GM23338 (cell line): ENCODE results near the gene GOLGA6L6. TPM values are rescaled to one million over a fixed set of nuclear protein-coding genes. Genes with fewer than 3 reads are reported as not detected.
"Not testable (repeated sequence)": the region's sequence is repeated elsewhere in the genome, so short reads cannot be mapped to it uniquely, and the experiment has no call there.

Experiments
- ATAC-seq: fragments of 200-7000 bp; cut with Tn5 transposase; 3 replicates; pipeline ENCODE4 v1.9.1; 2020
- DNase-seq: peaks from one replicate; pipeline ENCODE4 v3.0.0-alpha.2; 2015; ENCODE audit warnings: low spot score
- H2AFZ ChIP-seq: fragments of 200-600 bp; sonication (generic); 2 replicates; pipeline ENCODE4 v1.8.0; 2016; ENCODE audit warnings: antibody characterized with exemption, mild to moderate bottlenecking, moderate library complexity
- H3F3A ChIP-seq: fragments of 200-600 bp; sonication (generic); replicated peaks from 2 replicates; pipeline ENCODE4 v1.8.0; 2017; ENCODE audit warnings: antibody characterized with exemption, mixed run types, low read depth
- H3K27ac ChIP-seq: fragments of 200-600 bp; sonication (generic); 2 replicates; pipeline ENCODE4 v1.6.1; 2016; ENCODE audit warnings: low read depth
- H3K27me3 ChIP-seq: fragments of 200-600 bp; sonication (generic); 2 replicates; pipeline ENCODE4 v1.8.0; 2016; ENCODE audit warnings: mild to moderate bottlenecking, mixed run types, moderate library complexity; ENCODE audit not compliant: insufficient read depth
- H3K36me3 ChIP-seq: fragments of 200-600 bp; sonication (generic); 2 replicates; pipeline ENCODE4 v1.8.0; 2016; ENCODE audit warnings: mild to moderate bottlenecking; ENCODE audit not compliant: insufficient read depth
- H3K4me1 ChIP-seq: fragments of 200-600 bp; sonication (generic); 2 replicates; pipeline ENCODE4 v1.8.0; 2016; ENCODE audit warnings: mild to moderate bottlenecking, moderate library complexity; ENCODE audit not compliant: insufficient read depth
- H3K4me2 ChIP-seq: fragments of 200-600 bp; sonication (generic); 2 replicates; pipeline ENCODE4 v1.7.1; 2017; ENCODE audit warnings: mixed run types
- H3K4me3 ChIP-seq: fragments of 200-600 bp; sonication (generic); 2 replicates; pipeline ENCODE4 v1.6.1; 2016; ENCODE audit warnings: mixed run types
- H3K79me2 ChIP-seq: fragments of 200-600 bp; sonication (generic); replicated peaks from 2 replicates; pipeline ENCODE4 v1.8.0; 2017; ENCODE audit warnings: mild to moderate bottlenecking; ENCODE audit not compliant: insufficient read depth
- H3K9me2 ChIP-seq: fragments of 200-600 bp; sonication (generic); 2 replicates; pipeline ENCODE4 v1.8.0; 2017; ENCODE audit not compliant: insufficient read depth
- H4K20me1 ChIP-seq: fragments of 200-600 bp; sonication (generic); replicated peaks from 2 replicates; pipeline ENCODE4 v1.8.0; 2017; ENCODE audit warnings: mild to moderate bottlenecking; ENCODE audit not compliant: insufficient read depth
- H3K27ac Mint-ChIP-seq: 2 replicates; pipeline ENCODE4 v1.8.0; 2020; ENCODE audit warnings: inconsistent platforms, mild to moderate bottlenecking, moderate library complexity, mixed read lengths
- H3K27me3 Mint-ChIP-seq: 3 replicates; pipeline ENCODE4 v1.8.0; 2022; ENCODE audit warnings: low read depth, mild to moderate bottlenecking, moderate library complexity, mixed read lengths, inconsistent platforms; ENCODE audit not compliant: insufficient read depth, poor library complexity
- H3K36me3 Mint-ChIP-seq: 3 replicates; pipeline ENCODE4 v1.8.0; 2021; ENCODE audit warnings: low read depth, mild to moderate bottlenecking, inconsistent platforms, moderate library complexity, mixed read lengths
- H3K4me1 Mint-ChIP-seq: 3 replicates; pipeline ENCODE4 v1.8.0; 2020; ENCODE audit warnings: mild to moderate bottlenecking, inconsistent platforms, mixed read lengths
- H3K4me3 Mint-ChIP-seq: 3 replicates; pipeline ENCODE4 v1.8.0; 2021; ENCODE audit warnings: moderate library complexity, mild to moderate bottlenecking, inconsistent platforms, mixed read lengths
- H3K9me3 Mint-ChIP-seq: 3 replicates; pipeline ENCODE4 v1.8.0; 2020; ENCODE audit warnings: moderate library complexity, mild to moderate bottlenecking, inconsistent platforms, mixed read lengths
- polyA plus RNA-seq: library from polyadenylated mRNA; unstranded; fragments of >200 nt; fragmentation: Nextera tagmentation; extraction: Ambion mirVana; gene quantifications from 2 replicates; pipeline ENCODE4 v1.2.1, GENCODE V29; 2016
- small RNA-seq: library from RNA; depleted of rRNA; stranded (forward); fragments of <200 nt; gene quantifications from one replicate; pipeline ENCODE3, GENCODE V24; 2014; ENCODE audit warnings: low replicate concordance
- total RNA-seq: library from RNA; depleted of rRNA; stranded (reverse); fragments of >200 nt; shearing (Covaris generic); gene quantifications from 2 replicates; pipeline ENCODE4 v1.2.3, GENCODE V29; 2014

Gene GOLGA6L6
- total and polyA plus RNA-seq, 2 experiments from 2014 or later: not detected

DNA sequence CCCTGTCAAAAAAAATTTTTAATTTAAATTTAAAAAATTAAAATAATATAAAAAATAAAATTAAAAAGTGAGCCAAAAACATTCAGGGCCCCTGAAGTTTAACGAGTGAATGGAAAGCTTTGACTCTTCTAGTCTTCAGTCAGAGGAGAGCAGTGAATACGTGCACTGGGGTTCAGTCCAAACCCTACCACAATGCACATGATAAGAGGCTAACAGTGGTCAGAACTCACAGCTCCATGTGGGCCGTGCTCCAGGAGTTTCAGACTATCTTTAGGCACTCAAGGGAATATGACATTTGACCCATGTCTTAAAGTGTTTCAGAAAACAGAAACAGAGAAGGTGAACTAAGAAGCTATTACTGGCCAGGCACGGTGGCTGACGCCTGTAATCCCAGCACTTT lies 48.6 kb downstream of the GOLGA6L6 start:
- H3K4me3 ChIP-seq, H3K27me3 Mint-ChIP-seq, H3F3A ChIP-seq, H3K79me2 ChIP-seq, H3K4me1 ChIP-seq, H4K20me1 ChIP-seq, DNase-seq, H3K27me3 ChIP-seq, H3K27ac ChIP-seq, H3K4me3 Mint-ChIP-seq, H3K9me2 ChIP-seq, H3K36me3 Mint-ChIP-seq, ATAC-seq, H2AFZ ChIP-seq, H3K4me1 Mint-ChIP-seq, H3K9me3 Mint-ChIP-seq, H3K36me3 ChIP-seq, H3K27ac Mint-ChIP-seq, H3K4me2 ChIP-seq: not testable (repeated sequence)

DNA sequence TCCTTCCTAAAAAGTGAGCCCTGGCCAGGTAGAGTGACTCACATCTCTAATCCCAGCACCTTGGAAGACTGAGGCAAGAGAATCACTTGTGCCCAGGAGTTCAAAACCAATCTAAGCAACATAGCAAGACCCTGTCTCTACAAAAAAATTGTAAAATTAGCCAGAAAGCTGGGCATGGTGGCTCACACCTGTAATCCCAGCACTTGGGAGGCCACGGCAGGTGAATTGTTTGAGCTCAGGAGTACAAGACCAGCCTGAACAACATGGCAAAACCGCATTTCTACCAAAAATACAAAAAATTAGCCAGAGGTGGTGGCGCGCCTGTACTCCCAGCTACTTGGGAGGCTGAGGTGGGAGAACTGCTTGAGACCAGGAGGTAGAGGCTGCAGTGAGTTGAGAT lies 49.0 kb downstream of the GOLGA6L6 start:
- not testable (repeated sequence) for H3K36me3 Mint-ChIP-seq, H3K36me3 ChIP-seq, H3K9me2 ChIP-seq, H3K27ac ChIP-seq, H3K4me3 ChIP-seq, H3K27me3 ChIP-seq, DNase-seq, H3K4me1 ChIP-seq, H3K9me3 Mint-ChIP-seq, H3F3A ChIP-seq, H3K4me2 ChIP-seq, H2AFZ ChIP-seq, H3K4me3 Mint-ChIP-seq, H3K27ac Mint-ChIP-seq, H3K27me3 Mint-ChIP-seq, ATAC-seq, H4K20me1 ChIP-seq, H3K4me1 Mint-ChIP-seq, H3K79me2 ChIP-seq

DNA sequence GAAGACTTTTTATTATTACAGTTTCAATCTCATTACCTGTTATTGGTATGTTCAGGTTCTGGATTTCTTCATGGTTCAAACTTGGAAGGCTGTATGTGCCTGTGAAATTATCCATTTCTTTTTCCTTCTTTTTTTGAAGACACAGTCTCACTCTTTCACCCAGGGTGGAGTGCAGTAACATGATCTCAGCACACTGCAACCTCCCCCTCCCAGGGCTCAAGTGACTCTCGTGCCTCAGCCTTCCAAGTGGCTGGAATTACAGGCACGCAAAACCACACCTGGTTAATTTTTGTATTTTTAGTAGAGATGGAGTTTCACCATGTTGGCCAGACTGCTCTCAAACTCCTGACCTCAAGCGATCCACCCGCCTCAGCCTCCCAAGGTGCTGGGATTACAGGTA lies 52.3 kb downstream of the GOLGA6L6 start:
- not testable (repeated sequence) for H3K27me3 ChIP-seq, H3K4me3 Mint-ChIP-seq, H3K27ac Mint-ChIP-seq, H3K4me2 ChIP-seq, ATAC-seq, H3K79me2 ChIP-seq, H2AFZ ChIP-seq, H3K4me1 ChIP-seq, H3K27me3 Mint-ChIP-seq, H3K27ac ChIP-seq, H3K4me1 Mint-ChIP-seq, H3K4me3 ChIP-seq, H3K9me3 Mint-ChIP-seq, H3K36me3 Mint-ChIP-seq, DNase-seq, H3K9me2 ChIP-seq, H3F3A ChIP-seq, H4K20me1 ChIP-seq, H3K36me3 ChIP-seq

Small RNAs within 50 kb of the gene (small RNA-seq; reads per million reads assigned to genes)
- not detected for gene RN7SL759P
